ENCODE results near the gene PRKG2. TPM values are rescaled to one million over a fixed set of nuclear protein-coding genes. Genes with fewer than 3 reads are reported as not detected.

PRKG2 gene
- total RNA-seq, 1 donor from 2014 or later, result 0.72 TPM

GRCh38 chr4:81197864-81198524 lies 17.0 kb downstream of the PRKG2 start:
- no peaks in the 10 kb centered on the region for H3K4me1 Mint-ChIP-seq (ENCODE audit: unreplicated experiment)
- no peak overlapping the region for H3K4me3 Mint-ChIP-seq (ENCODE audit: unreplicated experiment)
- no peaks in the 10 kb centered on the region for H3K36me3 Mint-ChIP-seq (ENCODE audit: low read depth, unreplicated experiment)
- H3K9me3 Mint-ChIP-seq (ENCODE audit: unreplicated experiment), result no peaks in the 10 kb centered on the region
- H3K27ac Mint-ChIP-seq (ENCODE audit: unreplicated experiment), result no peak overlapping the region
- peaks cover 1% of the 10 kb centered on the region for H3K27me3 Mint-ChIP-seq (ENCODE audit: unreplicated experiment)
- TF ChIP-seq CTCF (IDR thresholded peaks at IDR 0.05; ENCODE audit: unreplicated experiment), result no peak
- no peak for DNase-seq (ENCODE audit: low spot score)

- Mint-ChIP-seq H3K4me1 (ENCODE audit: unreplicated experiment) (no peaks in the 10 kb centered on the region), H3K36me3 (ENCODE audit: low read depth, unreplicated experiment) (no peaks in the 10 kb centered on the region), H3K4me3 (ENCODE audit: unreplicated experiment) (no peak overlapping the region), H3K27ac (ENCODE audit: unreplicated experiment) (no peak overlapping the region), H3K9me3 (ENCODE audit: unreplicated experiment) (no peaks in the 10 kb centered on the region), H3K27me3 (ENCODE audit: unreplicated experiment) (peaks cover 1% of the 10 kb centered on the region)
- no peak for DNase-seq (ENCODE audit: low spot score)
- TF ChIP-seq CTCF (IDR thresholded peaks at IDR 0.05; ENCODE audit: unreplicated experiment), result no peak
These were observed 18.8 kb downstream of the PRKG2 start for GRCh38 chr4:81196126-81196650.

- no peak for DNase-seq (ENCODE audit: low spot score)
- TF ChIP-seq CTCF (IDR thresholded peaks at IDR 0.05; ENCODE audit: unreplicated experiment), result no peak
- H3K27me3 Mint-ChIP-seq (ENCODE audit: unreplicated experiment), result peaks cover 2% of the 10 kb centered on the region
- H3K9me3 Mint-ChIP-seq (ENCODE audit: unreplicated experiment), result no peaks in the 10 kb centered on the region
- H3K27ac Mint-ChIP-seq (ENCODE audit: unreplicated experiment), result no peak overlapping the region
- H3K4me3 Mint-ChIP-seq (ENCODE audit: unreplicated experiment), result no peak overlapping the region
- no peaks in the 10 kb centered on the region for H3K4me1 Mint-ChIP-seq (ENCODE audit: unreplicated experiment)
- H3K36me3 Mint-ChIP-seq (ENCODE audit: low read depth, unreplicated experiment), result no peaks in the 10 kb centered on the region
These were observed 19.5 kb downstream of the PRKG2 start for GRCh38 chr4:81195475-81195874.

GRCh38 chr4:81194286-81194685 lies 20.7 kb downstream of the PRKG2 start:
- H3K27ac Mint-ChIP-seq (ENCODE audit: unreplicated experiment), result no peak overlapping the region
- H3K36me3 Mint-ChIP-seq (ENCODE audit: low read depth, unreplicated experiment), result no peaks in the 10 kb centered on the region
- H3K27me3 Mint-ChIP-seq (ENCODE audit: unreplicated experiment), result peaks cover 2% of the 10 kb centered on the region
- no peaks in the 10 kb centered on the region for H3K9me3 Mint-ChIP-seq (ENCODE audit: unreplicated experiment)
- H3K4me1 Mint-ChIP-seq (ENCODE audit: unreplicated experiment), result no peaks in the 10 kb centered on the region
- TF ChIP-seq CTCF (IDR thresholded peaks at IDR 0.05; ENCODE audit: unreplicated experiment), result no peak
- H3K4me3 Mint-ChIP-seq (ENCODE audit: unreplicated experiment), result no peak overlapping the region
- no peak for DNase-seq (ENCODE audit: low spot score)

GRCh38 chr4:81180916-81181315 lies 34.1 kb downstream of the PRKG2 start:
- TF ChIP-seq CTCF (IDR thresholded peaks at IDR 0.05; ENCODE audit: unreplicated experiment), result no peak
- no peaks in the 10 kb centered on the region for H3K36me3 Mint-ChIP-seq (ENCODE audit: low read depth, unreplicated experiment)
- no peaks in the 10 kb centered on the region for H3K4me1 Mint-ChIP-seq (ENCODE audit: unreplicated experiment)
- H3K27ac Mint-ChIP-seq (ENCODE audit: unreplicated experiment), result no peak overlapping the region
- no peaks in the 10 kb centered on the region for H3K27me3 Mint-ChIP-seq (ENCODE audit: unreplicated experiment)
- no peaks in the 10 kb centered on the region for H3K9me3 Mint-ChIP-seq (ENCODE audit: unreplicated experiment)
- no peak overlapping the region for H3K4me3 Mint-ChIP-seq (ENCODE audit: unreplicated experiment)
- DNase-seq (ENCODE audit: low spot score), result no peak
